AG04449 (cell line): ENCODE data around the gene TGFBR2.

Experiments
- CTCF ChIA-PET: fragments of 350-600 bp; formaldehyde crosslinking; extraction: SDS; loops from one replicate; lab custom pipeline; 2021; ENCODE audit warnings: antibody characterized with exemption; lab: Yijun Ruan, JAX
- POLR2A ChIA-PET: fragments of 400-600, 350-600 bp; formaldehyde crosslinking; extraction: SDS; loops from one replicate; lab custom pipeline; 2020; ENCODE audit warnings: antibody characterized with exemption, inconsistent platforms; lab: Yijun Ruan, JAX
- DNase-seq: peaks from one replicate; pipeline ENCODE4 v3.0.0-alpha.2; 2010; ENCODE audit warnings: low read depth, low spot score
- H3K4me3 ChIP-seq: 2 replicates; pipeline ENCODE4 v1.5.1; 2011; ENCODE audit warnings: low read depth, mild to moderate bottlenecking, control low read depth, low read length
- CTCF ChIP-seq: IDR thresholded peaks from one replicate; pipeline ENCODE4 v1.5.1; 2011; ENCODE audit warnings: mild to moderate bottlenecking, moderate library complexity, low read length, control low read depth, inconsistent platforms; ENCODE audit not compliant: insufficient read depth; ENCODE audit errors: missing control alignments

TGFBR2 gene

GRCh38 chr3:30598668-30599545 is 7.5 kb upstream of the TGFBR2 start:
- DNase-seq, result no peak
- no peak overlapping the region for H3K4me3 ChIP-seq
- ChIA-PET CTCF (no interaction called here), POLR2A (no interaction called here)
- no peak for TF ChIP-seq CTCF

DNA sequence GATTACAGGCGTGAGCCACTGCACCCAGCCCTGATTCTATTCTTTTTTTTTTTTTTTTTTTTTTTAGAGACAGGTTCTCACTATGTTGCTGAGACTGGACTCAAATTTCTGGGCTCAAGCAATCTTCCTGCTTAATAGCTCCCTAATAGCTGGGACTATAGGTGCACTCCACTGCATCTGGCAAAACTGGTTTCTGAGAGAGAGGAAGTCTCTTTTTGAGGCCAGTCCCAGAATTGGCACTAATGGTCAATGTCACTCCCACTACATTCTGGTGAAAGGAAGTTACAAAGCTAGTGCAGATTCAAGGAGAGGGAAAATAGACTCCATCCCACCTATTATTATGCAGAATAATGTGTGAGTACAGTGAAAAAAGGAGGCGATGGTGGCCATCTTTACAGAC is 5.8 kb upstream of the TGFBR2 start:
- POLR2A ChIA-PET, result no interaction called here
- CTCF ChIA-PET, result interaction anchor here (1.2 kb wide), 1 partner anchor 15 kb away, joined by 3 read pairs; no protein-coding TSS in a partner anchor
- no peak overlapping the region for H3K4me3 ChIP-seq
- no peak for DNase-seq
- no peak for TF ChIP-seq CTCF

DNA sequence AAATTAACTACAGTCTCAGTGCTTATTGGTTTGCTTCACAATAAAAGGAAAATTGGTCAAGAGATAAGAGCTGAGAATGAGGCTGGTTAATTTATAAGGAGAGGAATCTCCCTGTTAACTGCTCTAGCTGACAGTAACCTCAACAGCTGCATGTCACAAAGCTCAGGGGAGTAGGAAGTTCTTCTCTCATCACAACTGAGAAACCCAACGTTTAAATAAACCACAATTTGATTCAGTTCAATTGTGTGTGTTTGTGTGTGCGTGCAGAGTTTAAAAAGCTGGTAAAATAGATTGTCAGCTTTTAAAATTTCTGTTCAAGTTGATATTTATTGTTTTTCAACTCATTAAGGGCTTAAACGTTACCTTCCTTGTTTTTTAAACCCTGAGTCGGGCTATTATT is 3.5 kb upstream of the TGFBR2 start:
- ChIA-PET POLR2A (no interaction called here), CTCF (no interaction called here)
- no peak for DNase-seq
- TF ChIP-seq CTCF, result no peak
- H3K4me3 ChIP-seq, result no peak overlapping the region

DNA sequence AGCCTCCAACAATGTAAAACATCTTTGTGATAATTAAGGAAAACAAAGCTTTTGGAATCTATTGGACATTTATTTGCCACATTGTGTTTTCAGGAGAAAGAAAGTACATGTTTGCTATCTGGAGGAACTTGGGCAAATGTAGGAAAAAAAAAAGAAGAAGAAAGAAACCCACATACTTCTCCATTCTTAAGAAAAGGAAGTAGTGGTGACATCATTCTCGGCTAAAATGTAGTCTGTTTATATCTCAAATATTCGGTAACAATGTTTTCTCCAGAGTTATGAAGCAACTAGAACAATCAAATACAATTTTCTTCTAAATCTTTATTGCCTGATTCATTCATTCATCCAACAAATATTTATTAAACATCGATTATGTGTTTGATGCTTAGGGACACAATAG is 2.3 kb upstream of the TGFBR2 start:
- no peak for TF ChIP-seq CTCF
- POLR2A ChIA-PET, result no interaction called here
- no peak for DNase-seq
- CTCF ChIA-PET, result no interaction called here
- H3K4me3 ChIP-seq, result no peak overlapping the region

GRCh38 chr3:30604558-30604957 is 1.8 kb upstream of the TGFBR2 start:
- POLR2A ChIA-PET, result no interaction called here
- no peak for TF ChIP-seq CTCF
- CTCF ChIA-PET, result no interaction called here
- no peak overlapping the region for H3K4me3 ChIP-seq
- DNase-seq, result no peak

GRCh38 chr3:30605005-30605404 is 1.4 kb upstream of the TGFBR2 start:
- DNase-seq, result no peak
- H3K4me3 ChIP-seq, result no peak overlapping the region
- ChIA-PET CTCF (no interaction called here), POLR2A (no interaction called here)
- TF ChIP-seq CTCF, result no peak
